AG09309 (cell line): ENCODE data around the gene GPR68.

Source experiments
- DNase-seq: peaks from one replicate; pipeline ENCODE4 v3.0.0-alpha.2; 2010; ENCODE audit warnings: low read depth
- H3K4me3 ChIP-seq: 2 replicates; pipeline ENCODE4 v1.5.1; 2011; ENCODE audit warnings: mild to moderate bottlenecking, low read depth, low read length, moderate library complexity; ENCODE audit not compliant: control insufficient read depth
- CTCF ChIP-seq: IDR thresholded peaks from 2 replicates; pipeline ENCODE4 v1.5.1; 2011; ENCODE audit warnings: mild to moderate bottlenecking, low read depth, low read length, inconsistent platforms; ENCODE audit not compliant: insufficient read depth, control insufficient read depth; ENCODE audit errors: missing control alignments

Gene GPR68

DNA sequence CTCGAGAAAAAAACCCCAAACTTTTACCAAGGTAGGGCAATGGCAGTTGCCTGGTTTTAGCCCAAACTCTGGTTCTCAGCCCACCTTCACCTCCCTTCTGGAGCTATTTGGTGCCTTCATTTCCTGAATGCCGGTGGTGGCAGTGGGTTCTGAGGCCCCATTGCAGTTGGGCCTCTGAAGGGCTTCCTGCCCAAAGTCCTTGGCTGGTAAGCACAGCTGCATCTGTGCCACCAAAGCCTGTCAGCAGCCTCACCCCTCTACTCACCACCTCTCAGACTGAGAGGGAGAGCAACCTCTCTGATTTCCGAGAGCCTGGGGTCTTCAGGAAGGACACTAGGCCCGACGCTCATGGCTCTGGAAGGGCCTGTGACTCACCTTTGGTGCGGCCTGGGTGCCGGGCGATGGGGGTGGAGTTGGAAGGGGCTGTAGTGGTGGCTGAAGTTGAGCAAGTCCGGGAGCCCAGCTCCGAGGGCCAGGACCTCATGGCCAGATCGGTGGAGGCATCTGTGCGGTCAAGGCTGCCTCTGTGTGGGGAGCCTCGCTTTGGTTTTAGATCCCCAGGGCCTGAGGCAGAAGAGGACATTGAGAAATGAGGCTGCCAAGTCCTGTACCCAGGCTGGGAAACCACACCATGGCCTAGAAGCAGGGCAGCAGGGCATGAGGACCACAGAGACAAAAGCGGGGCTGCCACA lies 38.6 kb upstream of the GPR68 start:
- TF ChIP-seq CTCF: no peak
- no peak for DNase-seq
- no peak overlapping the region; the same call in 1 of the 2 replicates for H3K4me3 ChIP-seq

- TF ChIP-seq CTCF: no peak
- no peak overlapping the region for H3K4me3 ChIP-seq
- DNase-seq: no peak
Observed at GRCh38 chr14:91281346-91281745, 36.8 kb upstream of the GPR68 start.

GRCh38 chr14:91280129-91280528 lies 35.6 kb upstream of the GPR68 start:
- no peak overlapping the region for H3K4me3 ChIP-seq
- no peak for DNase-seq
- no peak for TF ChIP-seq CTCF

DNA sequence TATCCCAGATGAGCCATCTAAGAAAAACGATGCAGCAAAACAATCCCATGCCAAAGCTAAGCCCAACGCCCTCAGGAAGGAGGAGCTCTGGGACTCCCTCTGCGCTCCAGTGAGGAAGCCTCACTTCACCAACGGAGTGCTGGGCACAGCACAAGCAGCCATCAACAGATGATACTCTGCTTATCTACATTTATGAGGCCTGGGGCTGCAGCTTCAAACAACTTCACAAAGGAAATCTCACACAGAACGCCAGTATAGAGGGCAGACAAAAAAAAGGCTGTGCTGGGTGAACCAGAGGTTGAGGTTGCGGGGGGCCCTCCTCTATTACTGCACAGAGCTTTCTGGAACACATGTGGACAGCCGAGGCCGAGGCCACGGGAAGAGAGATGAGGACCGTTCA lies 34.9 kb upstream of the GPR68 start:
- H3K4me3 ChIP-seq: no peak overlapping the region
- DNase-seq: no peak
- TF ChIP-seq CTCF: no peak

GRCh38 chr14:91278383-91278715 lies 33.8 kb upstream of the GPR68 start:
- no peak overlapping the region for H3K4me3 ChIP-seq
- no peak for TF ChIP-seq CTCF
- no peak for DNase-seq

- no peak for TF ChIP-seq CTCF
- no peak overlapping the region for H3K4me3 ChIP-seq
- no peak for DNase-seq
Observed at GRCh38 chr14:91277546-91278382, 33.3 kb upstream of the GPR68 start.

DNA sequence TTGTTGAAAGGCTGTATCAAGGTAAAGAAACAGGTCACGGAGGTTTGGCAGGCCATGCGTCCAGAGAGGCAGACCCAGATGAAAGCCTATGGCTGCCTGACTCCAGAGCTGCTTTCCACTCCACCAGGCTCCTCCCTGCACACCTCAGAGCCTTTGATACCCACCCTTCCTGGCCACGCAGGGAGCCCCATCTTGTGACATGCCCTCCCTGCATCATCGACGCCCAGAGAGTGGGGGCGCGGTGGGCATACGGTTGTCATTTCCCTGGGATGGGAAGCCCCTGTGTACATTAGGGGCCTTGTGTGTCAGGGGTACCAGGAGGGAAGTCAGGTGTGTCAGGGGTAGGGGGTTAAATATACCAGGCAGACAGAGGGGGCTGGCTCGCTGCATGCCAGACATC lies 30.3 kb upstream of the GPR68 start:
- DNase-seq: no peak
- TF ChIP-seq CTCF: no peak
- H3K4me3 ChIP-seq: no peak overlapping the region
